Ishikawa (cell line): ENCODE results near the gene NEK7.

Source experiments
- CEBPB ChIP-seq: IDR thresholded peaks from 2 replicates; pipeline ENCODE4 v1.6.1; 2012
- EP300 ChIP-seq: IDR thresholded peaks from 2 replicates; pipeline ENCODE4 v1.6.1; 2012; ENCODE audit warnings: borderline replicate concordance
- FOXM1 ChIP-seq: IDR thresholded peaks from 2 replicates; pipeline ENCODE4 v1.6.1; 2012; ENCODE audit warnings: low read depth, borderline replicate concordance
- RAD21 ChIP-seq: IDR thresholded peaks from 2 replicates; pipeline ENCODE4 v1.6.1; 2012; ENCODE audit warnings: low read depth
- TAF1 ChIP-seq: IDR thresholded peaks from 2 replicates; pipeline ENCODE4 v1.6.1; 2012; ENCODE audit warnings: low read depth, mild to moderate bottlenecking
- TF ChIP-seq, protein P1 (sequence below): IDR thresholded peaks from 2 replicates; pipeline ENCODE4 v1.6.1; 2012
- TF ChIP-seq, protein P2 (sequence below): IDR thresholded peaks from 2 replicates; pipeline ENCODE4 v1.6.1; 2012; ENCODE audit warnings: low read depth, mild to moderate bottlenecking

DNA sequence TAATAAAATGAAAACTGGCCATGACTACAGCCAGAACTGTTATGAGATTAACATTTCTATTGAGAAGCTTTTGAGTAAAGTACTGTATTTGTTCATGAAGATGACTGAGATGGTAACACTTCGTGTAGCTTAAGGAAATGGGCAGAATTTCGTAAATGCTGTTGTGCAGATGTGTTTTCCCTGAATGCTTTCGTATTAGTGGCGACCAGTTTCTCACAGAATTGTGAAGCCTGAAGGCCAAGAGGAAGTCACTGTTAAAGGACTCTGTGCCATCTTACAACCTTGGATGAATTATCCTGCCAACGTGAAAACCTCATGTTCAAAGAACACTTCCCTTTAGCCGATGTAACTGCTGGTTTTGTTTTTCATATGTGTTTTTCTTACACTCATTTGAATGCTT lies 164.0 kb downstream of the NEK7 start:
- TF ChIP-seq, protein P1, sequence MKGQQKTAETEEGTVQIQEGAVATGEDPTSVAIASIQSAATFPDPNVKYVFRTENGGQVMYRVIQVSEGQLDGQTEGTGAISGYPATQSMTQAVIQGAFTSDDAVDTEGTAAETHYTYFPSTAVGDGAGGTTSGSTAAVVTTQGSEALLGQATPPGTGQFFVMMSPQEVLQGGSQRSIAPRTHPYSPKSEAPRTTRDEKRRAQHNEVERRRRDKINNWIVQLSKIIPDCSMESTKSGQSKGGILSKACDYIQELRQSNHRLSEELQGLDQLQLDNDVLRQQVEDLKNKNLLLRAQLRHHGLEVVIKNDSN, result no peak
- TF ChIP-seq EP300 (no peak), FOXM1 (no peak), TAF1 (no peak), RAD21 (no peak), CEBPB (no peak)
- TF ChIP-seq, protein P2, sequence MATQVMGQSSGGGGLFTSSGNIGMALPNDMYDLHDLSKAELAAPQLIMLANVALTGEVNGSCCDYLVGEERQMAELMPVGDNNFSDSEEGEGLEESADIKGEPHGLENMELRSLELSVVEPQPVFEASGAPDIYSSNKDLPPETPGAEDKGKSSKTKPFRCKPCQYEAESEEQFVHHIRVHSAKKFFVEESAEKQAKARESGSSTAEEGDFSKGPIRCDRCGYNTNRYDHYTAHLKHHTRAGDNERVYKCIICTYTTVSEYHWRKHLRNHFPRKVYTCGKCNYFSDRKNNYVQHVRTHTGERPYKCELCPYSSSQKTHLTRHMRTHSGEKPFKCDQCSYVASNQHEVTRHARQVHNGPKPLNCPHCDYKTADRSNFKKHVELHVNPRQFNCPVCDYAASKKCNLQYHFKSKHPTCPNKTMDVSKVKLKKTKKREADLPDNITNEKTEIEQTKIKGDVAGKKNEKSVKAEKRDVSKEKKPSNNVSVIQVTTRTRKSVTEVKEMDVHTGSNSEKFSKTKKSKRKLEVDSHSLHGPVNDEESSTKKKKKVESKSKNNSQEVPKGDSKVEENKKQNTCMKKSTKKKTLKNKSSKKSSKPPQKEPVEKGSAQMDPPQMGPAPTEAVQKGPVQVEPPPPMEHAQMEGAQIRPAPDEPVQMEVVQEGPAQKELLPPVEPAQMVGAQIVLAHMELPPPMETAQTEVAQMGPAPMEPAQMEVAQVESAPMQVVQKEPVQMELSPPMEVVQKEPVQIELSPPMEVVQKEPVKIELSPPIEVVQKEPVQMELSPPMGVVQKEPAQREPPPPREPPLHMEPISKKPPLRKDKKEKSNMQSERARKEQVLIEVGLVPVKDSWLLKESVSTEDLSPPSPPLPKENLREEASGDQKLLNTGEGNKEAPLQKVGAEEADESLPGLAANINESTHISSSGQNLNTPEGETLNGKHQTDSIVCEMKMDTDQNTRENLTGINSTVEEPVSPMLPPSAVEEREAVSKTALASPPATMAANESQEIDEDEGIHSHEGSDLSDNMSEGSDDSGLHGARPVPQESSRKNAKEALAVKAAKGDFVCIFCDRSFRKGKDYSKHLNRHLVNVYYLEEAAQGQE, result no peak
